Left hindlimb (tissue), 1 donor: ENCODE measurements around the gene IGFLR1.
"Not testable (repeated sequence)": the region's sequence is repeated elsewhere in the genome, so short reads cannot be mapped to it uniquely, and the experiment has no call there.

Experiments
- DNase-seq: peaks from one replicate; pipeline ENCODE4 v3.0.0-alpha.2; 2018

IGFLR1 gene

GRCh38 chr19:35739275-35740107 lies 2.8 kb downstream of the IGFLR1 start:
- DNase-seq, result no peak

GRCh38 chr19:35738887-35739229 lies 3.4 kb downstream of the IGFLR1 start:
- DNase-seq, result no peak

GRCh38 chr19:35738021-35738886 lies 4.0 kb downstream of the IGFLR1 start:
- no peak for DNase-seq

GRCh38 chr19:35736913-35737886 lies 5.1 kb downstream of the IGFLR1 start:
- no peak for DNase-seq

- no peak for DNase-seq
Observed at GRCh38 chr19:35734889-35735288, 7.4 kb downstream of the IGFLR1 start.

- no peak for DNase-seq
Observed at GRCh38 chr19:35734273-35734672, 8.0 kb downstream of the IGFLR1 start.

- no peak for DNase-seq
Observed at GRCh38 chr19:35733180-35734125, 8.8 kb downstream of the IGFLR1 start.

- no peak for DNase-seq
Observed at GRCh38 chr19:35732540-35733179, 9.6 kb downstream of the IGFLR1 start.

GRCh38 chr19:35731779-35732405 lies 10.4 kb downstream of the IGFLR1 start:
- no peak for DNase-seq

- DNase-seq, result no peak
Observed at GRCh38 chr19:35731353-35731752, 10.9 kb downstream of the IGFLR1 start.

GRCh38 chr19:35730326-35730725 lies 11.9 kb downstream of the IGFLR1 start:
- no peak for DNase-seq

- DNase-seq, result no peak
Observed at GRCh38 chr19:35729763-35730162, 12.5 kb downstream of the IGFLR1 start.

- no peak for DNase-seq
Observed at GRCh38 chr19:35729021-35729420, 13.2 kb downstream of the IGFLR1 start.

GRCh38 chr19:35727956-35728706 lies 14.1 kb downstream of the IGFLR1 start:
- DNase-seq, result no peak

- DNase-seq, result no peak
Observed at GRCh38 chr19:35727053-35727955, 14.9 kb downstream of the IGFLR1 start.

- no peak for DNase-seq
Observed at GRCh38 chr19:35725216-35725861, 16.9 kb downstream of the IGFLR1 start.

GRCh38 chr19:35724560-35724959 lies 17.7 kb downstream of the IGFLR1 start:
- DNase-seq, result no peak

GRCh38 chr19:35724132-35724531 lies 18.1 kb downstream of the IGFLR1 start:
- not testable (repeated sequence) for DNase-seq
